Upper lobe of left lung (tissue), 4 donors: ENCODE data around the gene CFAP73.

Experiments
- EP300 ChIP-seq, 4 donors: sonication (generic); formaldehyde crosslinking; IDR thresholded peaks; one replicate each; pipeline ENCODE4 v1.5.1; 2017; ENCODE audit warnings: antibody characterized with exemption in 4 of 4, control low read depth in 2 of 4
- TF ChIP-seq, protein P1 (sequence below), 6 experiments: fragments of 450-650 bp in 4 of 6; fragments of 200-600 bp in 2 of 6; sonication (generic) in 2 of 6; IDR thresholded peaks; one replicate each; pipeline ENCODE4 v1.5.1; 2016 to 2019; ENCODE audit warnings: antibody characterized with exemption in 6 of 6

DNA sequence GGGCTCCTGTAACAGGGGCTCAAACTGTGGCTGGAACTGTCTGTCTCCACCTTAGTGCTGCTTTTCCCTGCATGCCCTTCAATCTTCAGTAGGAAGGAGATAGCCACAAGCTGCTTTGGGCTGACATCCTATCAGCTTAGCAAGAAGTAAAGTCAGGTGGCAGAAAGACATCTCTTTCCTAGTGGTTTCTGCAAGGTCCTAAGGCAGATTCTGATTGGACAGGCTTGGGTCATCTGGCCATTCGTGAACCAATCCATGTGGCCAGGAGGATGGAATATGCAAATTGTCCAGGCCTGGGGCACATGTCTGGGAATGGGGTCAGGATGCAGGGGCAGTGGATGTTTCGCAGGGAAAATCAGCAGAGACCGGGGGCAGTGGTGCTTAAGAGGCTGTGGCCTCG lies 41.2 kb downstream of the CFAP73 start:
- TF ChIP-seq, protein P1, sequence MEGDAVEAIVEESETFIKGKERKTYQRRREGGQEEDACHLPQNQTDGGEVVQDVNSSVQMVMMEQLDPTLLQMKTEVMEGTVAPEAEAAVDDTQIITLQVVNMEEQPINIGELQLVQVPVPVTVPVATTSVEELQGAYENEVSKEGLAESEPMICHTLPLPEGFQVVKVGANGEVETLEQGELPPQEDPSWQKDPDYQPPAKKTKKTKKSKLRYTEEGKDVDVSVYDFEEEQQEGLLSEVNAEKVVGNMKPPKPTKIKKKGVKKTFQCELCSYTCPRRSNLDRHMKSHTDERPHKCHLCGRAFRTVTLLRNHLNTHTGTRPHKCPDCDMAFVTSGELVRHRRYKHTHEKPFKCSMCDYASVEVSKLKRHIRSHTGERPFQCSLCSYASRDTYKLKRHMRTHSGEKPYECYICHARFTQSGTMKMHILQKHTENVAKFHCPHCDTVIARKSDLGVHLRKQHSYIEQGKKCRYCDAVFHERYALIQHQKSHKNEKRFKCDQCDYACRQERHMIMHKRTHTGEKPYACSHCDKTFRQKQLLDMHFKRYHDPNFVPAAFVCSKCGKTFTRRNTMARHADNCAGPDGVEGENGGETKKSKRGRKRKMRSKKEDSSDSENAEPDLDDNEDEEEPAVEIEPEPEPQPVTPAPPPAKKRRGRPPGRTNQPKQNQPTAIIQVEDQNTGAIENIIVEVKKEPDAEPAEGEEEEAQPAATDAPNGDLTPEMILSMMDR (IDR thresholded peaks at IDR 0.05): no peak
- TF ChIP-seq EP300 (IDR thresholded peaks at IDR 0.05): no peak
